GM12878 (cell line): Measurements from ENCODE around the gene DCAF11.

ENCODE experiments used
- CHD2 ChIP-seq: IDR thresholded peaks from 2 replicates; pipeline ENCODE4 v1.6.1; 2011; ENCODE audit warnings: low read depth, low read length, improper control_type of control experiment, borderline replicate concordance
- TF ChIP-seq, protein P1 (sequence below), 3 experiments: IDR thresholded peaks in 2 of 3; conservative IDR thresholded peaks in 1 of 3; 2 replicates each; pipeline ENCODE4 v1.5.1; 2011; ENCODE audit warnings: low read depth in 3 of 3, low read length in 3 of 3, mild to moderate bottlenecking in 3 of 3, control low read depth in 2 of 3, moderate library complexity in 2 of 3, inconsistent platforms in 1 of 3, mixed read lengths in 1 of 3; ENCODE audit not compliant: control insufficient read depth in 2 of 3, insufficient read depth in 1 of 3; ENCODE audit errors: extremely low read depth in 1 of 3
- TF ChIP-seq, protein P2 (sequence below): IDR thresholded peaks from 2 replicates; pipeline ENCODE4 v1.6.1; 2012; ENCODE audit warnings: low read length, inconsistent platforms

DNA sequence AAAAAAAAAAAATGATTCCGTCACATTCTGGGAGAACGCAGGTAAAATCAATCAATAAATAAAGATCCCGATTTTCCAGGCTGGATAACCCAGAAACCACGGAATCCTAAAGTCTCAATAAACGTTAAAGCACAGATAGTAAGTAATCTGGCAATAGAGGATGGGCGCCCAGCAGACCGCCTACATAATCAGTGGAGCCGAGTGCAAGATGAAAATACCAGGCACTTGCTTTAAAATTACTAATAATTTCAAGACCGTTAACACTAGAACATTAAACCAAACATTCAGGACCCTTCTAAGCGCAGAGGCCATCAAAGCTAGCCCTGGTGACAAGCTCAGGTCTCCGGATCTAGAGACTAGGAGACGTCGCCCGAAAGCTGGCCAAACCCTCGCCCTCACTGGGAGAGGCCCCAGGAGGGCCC is 1.2 kb upstream of the DCAF11 start:
- TF ChIP-seq, protein P1, sequence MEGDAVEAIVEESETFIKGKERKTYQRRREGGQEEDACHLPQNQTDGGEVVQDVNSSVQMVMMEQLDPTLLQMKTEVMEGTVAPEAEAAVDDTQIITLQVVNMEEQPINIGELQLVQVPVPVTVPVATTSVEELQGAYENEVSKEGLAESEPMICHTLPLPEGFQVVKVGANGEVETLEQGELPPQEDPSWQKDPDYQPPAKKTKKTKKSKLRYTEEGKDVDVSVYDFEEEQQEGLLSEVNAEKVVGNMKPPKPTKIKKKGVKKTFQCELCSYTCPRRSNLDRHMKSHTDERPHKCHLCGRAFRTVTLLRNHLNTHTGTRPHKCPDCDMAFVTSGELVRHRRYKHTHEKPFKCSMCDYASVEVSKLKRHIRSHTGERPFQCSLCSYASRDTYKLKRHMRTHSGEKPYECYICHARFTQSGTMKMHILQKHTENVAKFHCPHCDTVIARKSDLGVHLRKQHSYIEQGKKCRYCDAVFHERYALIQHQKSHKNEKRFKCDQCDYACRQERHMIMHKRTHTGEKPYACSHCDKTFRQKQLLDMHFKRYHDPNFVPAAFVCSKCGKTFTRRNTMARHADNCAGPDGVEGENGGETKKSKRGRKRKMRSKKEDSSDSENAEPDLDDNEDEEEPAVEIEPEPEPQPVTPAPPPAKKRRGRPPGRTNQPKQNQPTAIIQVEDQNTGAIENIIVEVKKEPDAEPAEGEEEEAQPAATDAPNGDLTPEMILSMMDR (IDR thresholded peaks at IDR 0.05 in 2 of 3, conservative IDR thresholded peaks at IDR 0.05 in 1 of 3; ENCODE audit: control insufficient read depth in 2 of 3, extremely low read depth in 1 of 3, insufficient read depth in 1 of 3, low read depth in 3 of 3, low read length in 3 of 3): no peak
- TF ChIP-seq, protein P2, sequence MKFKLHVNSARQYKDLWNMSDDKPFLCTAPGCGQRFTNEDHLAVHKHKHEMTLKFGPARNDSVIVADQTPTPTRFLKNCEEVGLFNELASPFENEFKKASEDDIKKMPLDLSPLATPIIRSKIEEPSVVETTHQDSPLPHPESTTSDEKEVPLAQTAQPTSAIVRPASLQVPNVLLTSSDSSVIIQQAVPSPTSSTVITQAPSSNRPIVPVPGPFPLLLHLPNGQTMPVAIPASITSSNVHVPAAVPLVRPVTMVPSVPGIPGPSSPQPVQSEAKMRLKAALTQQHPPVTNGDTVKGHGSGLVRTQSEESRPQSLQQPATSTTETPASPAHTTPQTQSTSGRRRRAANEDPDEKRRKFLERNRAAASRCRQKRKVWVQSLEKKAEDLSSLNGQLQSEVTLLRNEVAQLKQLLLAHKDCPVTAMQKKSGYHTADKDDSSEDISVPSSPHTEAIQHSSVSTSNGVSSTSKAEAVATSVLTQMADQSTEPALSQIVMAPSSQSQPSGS: no peak
- no peak for TF ChIP-seq CHD2
